ENCODE results near the gene FOXA3. TPM values are rescaled to one million over a fixed set of nuclear protein-coding genes. Genes with fewer than 3 reads are reported as not detected.

The FOXA3 gene
- total RNA-seq, 1 experiment from 2014 or later = 15.3 TPM

- H3K9me3 Mint-ChIP-seq (ENCODE audit: unreplicated experiment) = no peaks in the 10 kb centered on the region
- no peak for TF ChIP-seq CTCF (IDR thresholded peaks at IDR 0.05; ENCODE audit: insufficient read depth in 1 of 2, low read depth in 1 of 2, low read length in 1 of 2, severe bottlenecking in 1 of 2, unreplicated experiment in 1 of 2)
- H3K4me1 Mint-ChIP-seq (ENCODE audit: low read depth, unreplicated experiment) = peaks cover 14% of the 10 kb centered on the region
- no peaks in the 10 kb centered on the region for H3K9me3 ChIP-seq
- H3K27me3 ChIP-seq (replicated peaks; ENCODE audit: control insufficient read depth, insufficient read depth, low read length) = no peaks in the 10 kb centered on the region
- no peak overlapping the region for H3K4me3 ChIP-seq (ENCODE audit: low read depth, low read length)
- no peak for DNase-seq
- H3K4me3 Mint-ChIP-seq (ENCODE audit: unreplicated experiment) = no peak overlapping the region
- no peaks in the 10 kb centered on the region for H3K27me3 Mint-ChIP-seq (ENCODE audit: insufficient read depth, unreplicated experiment)
- intact Hi-C loops (cut with micrococcal nuclease; ENCODE audit: unreplicated experiment) = loop anchor here (10.0 kb wide), 1 partner anchor 199 kb away; no protein-coding TSS in a partner anchor
- peaks cover 48% of the 10 kb centered on the region for H3K36me3 Mint-ChIP-seq (ENCODE audit: insufficient read depth, unreplicated experiment)
- H3K27ac Mint-ChIP-seq (ENCODE audit: unreplicated experiment) = no peak overlapping the region
- H3K36me3 ChIP-seq (ENCODE audit: control insufficient read depth, insufficient read depth, low read length) = no peaks in the 10 kb centered on the region; the same call in 1 of the 2 replicates
- ChIA-PET CTCF (interaction anchor here (2.8 kb wide), 1 partner anchor 46 kb away, joined by 35 read pairs; the partner anchor contains the start of gene SIX5), POLR2A (no interaction called here)
- BruUV-seq (replicated peaks) = TSS peak; percentile 34
- peaks cover 6% of the 10 kb centered on the region; the same call in 1 of the 2 replicates for H3K4me1 ChIP-seq
These were observed 48.5 kb upstream of the FOXA3 start for GRCh38 chr19:45815481-45816216.

GRCh38 chr19:45816236-45817009, 47.7 kb upstream of the FOXA3 start:
- Mint-ChIP-seq H3K27ac (ENCODE audit: unreplicated experiment) (no peak overlapping the region), H3K36me3 (ENCODE audit: insufficient read depth, unreplicated experiment) (peaks cover 54% of the 10 kb centered on the region), H3K9me3 (ENCODE audit: unreplicated experiment) (no peaks in the 10 kb centered on the region), H3K4me1 (ENCODE audit: low read depth, unreplicated experiment) (peaks cover 14% of the 10 kb centered on the region), H3K27me3 (ENCODE audit: insufficient read depth, unreplicated experiment) (no peaks in the 10 kb centered on the region), H3K4me3 (ENCODE audit: unreplicated experiment) (no peak overlapping the region)
- ChIA-PET CTCF (interaction anchor here (0.6 to 2.8 kb wide), 38 partner anchors 10 to 636 kb away, joined by 3 to 46 read pairs (median 6); partner anchors contain the start of genes CCDC61, DMPK, DMWD and FBXO46), POLR2A (interaction anchor here (0.6 to 1.3 kb wide), 3 partner anchors 47 to 74 kb away, joined by 3 to 5 read pairs (median 3); no protein-coding TSS in a partner anchor)
- no peak for TF ChIP-seq CTCF (IDR thresholded peaks at IDR 0.05; ENCODE audit: insufficient read depth in 1 of 2, low read depth in 1 of 2, low read length in 1 of 2, severe bottlenecking in 1 of 2, unreplicated experiment in 1 of 2)
- no TSS peak for BruUV-seq (replicated peaks)
- intact Hi-C loops (cut with micrococcal nuclease; ENCODE audit: unreplicated experiment) = loop anchor here (1.0 to 10.0 kb wide), 2 partner anchors 67 to 198 kb away; no protein-coding TSS in a partner anchor
- H3K27me3 ChIP-seq (replicated peaks; ENCODE audit: control insufficient read depth, insufficient read depth, low read length) = no peaks in the 10 kb centered on the region
- no peaks in the 10 kb centered on the region; the same call in 1 of the 2 replicates for H3K36me3 ChIP-seq (ENCODE audit: control insufficient read depth, insufficient read depth, low read length)
- peaks cover 6% of the 10 kb centered on the region; the same call in 1 of the 2 replicates for H3K4me1 ChIP-seq
- no peaks in the 10 kb centered on the region for H3K9me3 ChIP-seq
- no peak overlapping the region for H3K4me3 ChIP-seq (ENCODE audit: low read depth, low read length)
- no peak for DNase-seq
